GM20000 (cell line): ENCODE results near the gene MYH14.

Experiments used
- DNase-seq: peaks from one replicate; pipeline ENCODE4 v3.0.0; 2012; ENCODE audit warnings: low spot score
- TF ChIP-seq, protein P1 (sequence below): IDR thresholded peaks from 2 replicates; pipeline ENCODE4 v1.5.1; 2012; ENCODE audit warnings: mild to moderate bottlenecking, control low read depth; ENCODE audit errors: extremely low read depth, missing control alignments

The MYH14 gene

GRCh38 chr19:50357178-50358100 lies 154.0 kb downstream of the MYH14 start:
- TF ChIP-seq, protein P1, sequence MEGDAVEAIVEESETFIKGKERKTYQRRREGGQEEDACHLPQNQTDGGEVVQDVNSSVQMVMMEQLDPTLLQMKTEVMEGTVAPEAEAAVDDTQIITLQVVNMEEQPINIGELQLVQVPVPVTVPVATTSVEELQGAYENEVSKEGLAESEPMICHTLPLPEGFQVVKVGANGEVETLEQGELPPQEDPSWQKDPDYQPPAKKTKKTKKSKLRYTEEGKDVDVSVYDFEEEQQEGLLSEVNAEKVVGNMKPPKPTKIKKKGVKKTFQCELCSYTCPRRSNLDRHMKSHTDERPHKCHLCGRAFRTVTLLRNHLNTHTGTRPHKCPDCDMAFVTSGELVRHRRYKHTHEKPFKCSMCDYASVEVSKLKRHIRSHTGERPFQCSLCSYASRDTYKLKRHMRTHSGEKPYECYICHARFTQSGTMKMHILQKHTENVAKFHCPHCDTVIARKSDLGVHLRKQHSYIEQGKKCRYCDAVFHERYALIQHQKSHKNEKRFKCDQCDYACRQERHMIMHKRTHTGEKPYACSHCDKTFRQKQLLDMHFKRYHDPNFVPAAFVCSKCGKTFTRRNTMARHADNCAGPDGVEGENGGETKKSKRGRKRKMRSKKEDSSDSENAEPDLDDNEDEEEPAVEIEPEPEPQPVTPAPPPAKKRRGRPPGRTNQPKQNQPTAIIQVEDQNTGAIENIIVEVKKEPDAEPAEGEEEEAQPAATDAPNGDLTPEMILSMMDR: peak; percentile 84
- peak; percentile 59 for DNase-seq

GRCh38 chr19:50358483-50359327 lies 155.3 kb downstream of the MYH14 start:
- TF ChIP-seq, protein P1: no peak
- DNase-seq: peak; percentile 82

- TF ChIP-seq, protein P1: no peak
- DNase-seq: no peak
These were observed 156.0 kb downstream of the MYH14 start for GRCh38 chr19:50359328-50359818.
